Stimulated activated naive CD8-positive, alpha-beta T cell treated with anti-CD3 and anti-CD28 coated beads, Interleukin-15, Interleukin-2, amounts not matched to agents 100 ng/mL and 50 ng/mL, for 24 hours (primary cell): ENCODE measurements around the gene ZNF441.
"Not testable (repeated sequence)": the region's sequence is repeated elsewhere in the genome, so short reads cannot be mapped to it uniquely, and the experiment has no call there.

ENCODE experiments used
- H3K27ac Mint-ChIP-seq: one replicate; pipeline ENCODE4 v1.8.0; 2021; ENCODE audit warnings: mild to moderate bottlenecking, mixed read lengths
- H3K27me3 Mint-ChIP-seq: one replicate; pipeline ENCODE4 v1.8.0; 2021; ENCODE audit warnings: mixed read lengths
- H3K36me3 Mint-ChIP-seq: one replicate; pipeline ENCODE4 v1.8.0; 2021; ENCODE audit warnings: low read depth, mixed read lengths
- H3K4me1 Mint-ChIP-seq: one replicate; pipeline ENCODE4 v1.8.0; 2021; ENCODE audit warnings: low read depth, mixed read lengths
- H3K4me3 Mint-ChIP-seq: one replicate; pipeline ENCODE4 v1.8.0; 2021; ENCODE audit warnings: mild to moderate bottlenecking, mixed read lengths
- H3K9me3 Mint-ChIP-seq: one replicate; pipeline ENCODE4 v1.8.0; 2021; ENCODE audit warnings: mixed read lengths

The ZNF441 gene

GRCh38 chr19:11759805-11760204 is 7.0 kb upstream of the ZNF441 start:
- no peak overlapping the region for H3K27ac Mint-ChIP-seq
- no peak overlapping the region for H3K4me3 Mint-ChIP-seq
- H3K9me3 Mint-ChIP-seq = peaks cover 20% of the 10 kb centered on the region
- no peaks in the 10 kb centered on the region for H3K4me1 Mint-ChIP-seq
- H3K36me3 Mint-ChIP-seq = peaks cover 8% of the 10 kb centered on the region
- peaks cover 11% of the 10 kb centered on the region for H3K27me3 Mint-ChIP-seq

GRCh38 chr19:11763117-11763516 is 3.7 kb upstream of the ZNF441 start:
- Mint-ChIP-seq H3K9me3 (peaks cover 12% of the 10 kb centered on the region), H3K4me3 (no peak overlapping the region), H3K27ac (no peak overlapping the region), H3K27me3 (peaks cover 8% of the 10 kb centered on the region), H3K36me3 (no peaks in the 10 kb centered on the region), H3K4me1 (peaks cover 12% of the 10 kb centered on the region)

GRCh38 chr19:11763611-11764010 is 3.2 kb upstream of the ZNF441 start:
- Mint-ChIP-seq H3K27ac (no peak overlapping the region), H3K9me3 (peaks cover 12% of the 10 kb centered on the region), H3K36me3 (peaks cover 3% of the 10 kb centered on the region), H3K4me1 (peaks cover 16% of the 10 kb centered on the region), H3K4me3 (no peak overlapping the region), H3K27me3 (peaks cover 8% of the 10 kb centered on the region)

GRCh38 chr19:11767633-11768133 is 883 bp downstream of the ZNF441 start:
- H3K4me3 Mint-ChIP-seq = peak overlapping the region; percentile 94
- no peaks in the 10 kb centered on the region for H3K27me3 Mint-ChIP-seq
- H3K9me3 Mint-ChIP-seq = peaks cover 30% of the 10 kb centered on the region
- H3K27ac Mint-ChIP-seq = peak overlapping the region; percentile 70
- H3K36me3 Mint-ChIP-seq = peaks cover 31% of the 10 kb centered on the region
- H3K4me1 Mint-ChIP-seq = peaks cover 20% of the 10 kb centered on the region

GRCh38 chr19:11769995-11770394 is 3.2 kb downstream of the ZNF441 start:
- Mint-ChIP-seq H3K27ac (no peak overlapping the region), H3K4me1 (peaks cover 20% of the 10 kb centered on the region), H3K27me3 (no peaks in the 10 kb centered on the region), H3K4me3 (no peak overlapping the region), H3K36me3 (peaks cover 52% of the 10 kb centered on the region), H3K9me3 (peaks cover 38% of the 10 kb centered on the region)

GRCh38 chr19:11771520-11771919 is 4.7 kb downstream of the ZNF441 start:
- peaks cover 60% of the 10 kb centered on the region for H3K36me3 Mint-ChIP-seq
- H3K27me3 Mint-ChIP-seq, H3K27ac Mint-ChIP-seq, H3K4me3 Mint-ChIP-seq: not testable (repeated sequence)
- H3K4me1 Mint-ChIP-seq = peaks cover 18% of the 10 kb centered on the region
- peaks cover 44% of the 10 kb centered on the region for H3K9me3 Mint-ChIP-seq

GRCh38 chr19:11776669-11777068 is 9.9 kb downstream of the ZNF441 start:
- H3K27ac Mint-ChIP-seq, H3K4me3 Mint-ChIP-seq, H3K4me1 Mint-ChIP-seq, H3K27me3 Mint-ChIP-seq: not testable (repeated sequence)
- Mint-ChIP-seq H3K9me3 (peaks cover 55% of the 10 kb centered on the region), H3K36me3 (peaks cover 87% of the 10 kb centered on the region)

- no peaks in the 10 kb centered on the region for H3K27me3 Mint-ChIP-seq
- no peak overlapping the region for H3K4me3 Mint-ChIP-seq
- no peak overlapping the region for H3K27ac Mint-ChIP-seq
- peaks cover 83% of the 10 kb centered on the region for H3K36me3 Mint-ChIP-seq
- H3K4me1 Mint-ChIP-seq = no peaks in the 10 kb centered on the region
- H3K9me3 Mint-ChIP-seq = peaks cover 53% of the 10 kb centered on the region
These were observed 13.7 kb downstream of the ZNF441 start for GRCh38 chr19:11780431-11781020.

- peaks cover 80% of the 10 kb centered on the region for H3K36me3 Mint-ChIP-seq
- H3K9me3 Mint-ChIP-seq = peaks cover 47% of the 10 kb centered on the region
- H3K4me3 Mint-ChIP-seq = no peak overlapping the region
- no peaks in the 10 kb centered on the region for H3K27me3 Mint-ChIP-seq
- no peaks in the 10 kb centered on the region for H3K4me1 Mint-ChIP-seq
- no peak overlapping the region for H3K27ac Mint-ChIP-seq
These were observed 14.7 kb downstream of the ZNF441 start for GRCh38 chr19:11781295-11782057.

- Mint-ChIP-seq H3K4me1 (no peaks in the 10 kb centered on the region), H3K27me3 (no peaks in the 10 kb centered on the region), H3K36me3 (peaks cover 67% of the 10 kb centered on the region), H3K27ac (no peak overlapping the region), H3K9me3 (peaks cover 49% of the 10 kb centered on the region), H3K4me3 (no peak overlapping the region)
These were observed 17.0 kb downstream of the ZNF441 start for GRCh38 chr19:11783767-11784166.

- Mint-ChIP-seq H3K4me3 (no peak overlapping the region), H3K9me3 (peaks cover 55% of the 10 kb centered on the region), H3K4me1 (no peaks in the 10 kb centered on the region), H3K27ac (no peak overlapping the region), H3K36me3 (peaks cover 61% of the 10 kb centered on the region), H3K27me3 (no peaks in the 10 kb centered on the region)
These were observed 17.6 kb downstream of the ZNF441 start for GRCh38 chr19:11784356-11784755.

GRCh38 chr19:11787536-11787935 is 20.7 kb downstream of the ZNF441 start:
- peaks cover 52% of the 10 kb centered on the region for H3K9me3 Mint-ChIP-seq
- H3K4me1 Mint-ChIP-seq = no peaks in the 10 kb centered on the region
- no peaks in the 10 kb centered on the region for H3K27me3 Mint-ChIP-seq
- no peak overlapping the region for H3K27ac Mint-ChIP-seq
- peaks cover 33% of the 10 kb centered on the region for H3K36me3 Mint-ChIP-seq
- H3K4me3 Mint-ChIP-seq = no peak overlapping the region

- H3K27ac Mint-ChIP-seq = no peak overlapping the region
- H3K36me3 Mint-ChIP-seq = no peaks in the 10 kb centered on the region
- H3K9me3 Mint-ChIP-seq = peaks cover 26% of the 10 kb centered on the region
- H3K4me1 Mint-ChIP-seq = peaks cover 10% of the 10 kb centered on the region
- no peak overlapping the region for H3K4me3 Mint-ChIP-seq
- H3K27me3 Mint-ChIP-seq = peaks cover 3% of the 10 kb centered on the region
These were observed 26.1 kb downstream of the ZNF441 start for GRCh38 chr19:11792942-11793341.

GRCh38 chr19:11797491-11797890 is 30.7 kb downstream of the ZNF441 start:
- peaks cover 3% of the 10 kb centered on the region for H3K27me3 Mint-ChIP-seq

GRCh38 chr19:11798391-11799330 is 31.9 kb downstream of the ZNF441 start, which contains the start of gene ZNF491:
TSS of gene ZNF491 (plus strand) at chr19:11798523. CDS start at chr19:11805954, 7,431 bp downstream.
- H3K36me3 Mint-ChIP-seq = peaks cover 4% of the 10 kb centered on the region
- H3K4me3 Mint-ChIP-seq = peak within 1 kb of the TSS; percentile 83
- no peak within 1 kb of the TSS for H3K27ac Mint-ChIP-seq
- H3K4me1 Mint-ChIP-seq = peaks cover 19% of the 10 kb centered on the region
- H3K27me3 Mint-ChIP-seq = no peaks in the 10 kb centered on the region
- H3K9me3 Mint-ChIP-seq = peaks cover 4% of the 10 kb centered on the region

More at GRCh38 chr19:11797491-11797890, 30.7 kb downstream of the ZNF441 start:
- no peaks in the 10 kb centered on the region for H3K9me3 Mint-ChIP-seq
- H3K4me3 Mint-ChIP-seq = peak overlapping the region; percentile 83
- H3K4me1 Mint-ChIP-seq = peaks cover 19% of the 10 kb centered on the region
- no peak overlapping the region for H3K27ac Mint-ChIP-seq
- no peaks in the 10 kb centered on the region for H3K36me3 Mint-ChIP-seq
